ENCODE data around the gene CGB8. TPM values are rescaled to one million over a fixed set of nuclear protein-coding genes. Genes with fewer than 3 reads are reported as not detected.

The CGB8 gene
- total RNA-seq, 4 donors from 2014 or later: not detected

DNA sequence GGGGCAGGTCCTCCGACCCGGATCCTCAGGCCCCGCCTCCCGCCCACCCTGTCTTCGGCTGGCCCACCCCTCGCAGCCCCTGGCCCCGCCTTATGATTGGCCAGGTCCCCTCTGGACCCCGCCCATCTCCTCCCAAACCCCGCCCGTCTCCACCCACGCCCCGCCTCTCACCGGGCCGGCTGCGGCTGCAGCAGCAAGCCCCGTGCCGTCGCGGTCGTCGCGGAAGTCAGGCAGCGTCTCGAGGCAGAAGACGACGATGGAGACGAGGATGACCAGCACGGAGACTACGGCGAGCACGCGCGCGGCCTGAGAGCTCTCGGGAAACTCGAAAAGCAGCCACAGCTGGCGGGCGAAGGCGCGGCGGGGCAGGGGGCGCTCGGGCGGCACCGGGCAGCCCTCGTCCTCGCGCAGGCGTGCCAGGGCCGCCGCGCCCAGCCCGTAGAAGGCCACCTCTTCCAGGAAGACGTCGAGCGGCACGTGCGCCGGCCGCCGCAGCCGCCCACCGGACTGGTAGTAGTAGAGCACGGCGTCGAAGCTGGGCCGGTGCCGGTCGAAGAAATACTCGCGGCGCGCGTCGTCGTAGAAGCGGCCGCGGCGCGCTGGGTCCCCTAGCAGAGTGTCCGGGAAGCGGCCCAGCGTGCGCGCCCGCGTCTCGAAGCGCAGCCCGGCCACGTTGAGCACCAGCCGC lies 23.1 kb upstream of the CGB8 start:
- H3K27me3 ChIP-seq: peaks cover 77% of the 10 kb centered on the region
- no peak overlapping the region for H3K27ac ChIP-seq
- H3K4me3 ChIP-seq: no peak overlapping the region
- H3K9me3 ChIP-seq: no peaks in the 10 kb centered on the region
- H3K4me1 ChIP-seq: peaks cover 0 to 12% (median 4%) of the 10 kb centered on the region in 3 donors
- no peak for ATAC-seq
- no peaks in the 10 kb centered on the region for H3K36me3 ChIP-seq
- 8% methylated on average over 6 of the region's 93 CpGs; no CpG with 5 or more reads in 1 of the 2 donors for WGBS, 2 donors (ENCODE audit: low coverage in 1 of 2)
- TF ChIP-seq POLR2AphosphoS5 (IDR thresholded peaks at IDR 0.05) (no peak), POLR2A (IDR thresholded peaks at IDR 0.05) (no peak), EP300 (IDR thresholded peaks at IDR 0.05) (no peak)
- TF ChIP-seq, protein P1, sequence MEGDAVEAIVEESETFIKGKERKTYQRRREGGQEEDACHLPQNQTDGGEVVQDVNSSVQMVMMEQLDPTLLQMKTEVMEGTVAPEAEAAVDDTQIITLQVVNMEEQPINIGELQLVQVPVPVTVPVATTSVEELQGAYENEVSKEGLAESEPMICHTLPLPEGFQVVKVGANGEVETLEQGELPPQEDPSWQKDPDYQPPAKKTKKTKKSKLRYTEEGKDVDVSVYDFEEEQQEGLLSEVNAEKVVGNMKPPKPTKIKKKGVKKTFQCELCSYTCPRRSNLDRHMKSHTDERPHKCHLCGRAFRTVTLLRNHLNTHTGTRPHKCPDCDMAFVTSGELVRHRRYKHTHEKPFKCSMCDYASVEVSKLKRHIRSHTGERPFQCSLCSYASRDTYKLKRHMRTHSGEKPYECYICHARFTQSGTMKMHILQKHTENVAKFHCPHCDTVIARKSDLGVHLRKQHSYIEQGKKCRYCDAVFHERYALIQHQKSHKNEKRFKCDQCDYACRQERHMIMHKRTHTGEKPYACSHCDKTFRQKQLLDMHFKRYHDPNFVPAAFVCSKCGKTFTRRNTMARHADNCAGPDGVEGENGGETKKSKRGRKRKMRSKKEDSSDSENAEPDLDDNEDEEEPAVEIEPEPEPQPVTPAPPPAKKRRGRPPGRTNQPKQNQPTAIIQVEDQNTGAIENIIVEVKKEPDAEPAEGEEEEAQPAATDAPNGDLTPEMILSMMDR (IDR thresholded peaks at IDR 0.05): no peak

GRCh38 chr19:49070416-49070815 lies 21.5 kb upstream of the CGB8 start:
- ATAC-seq: no peak
- H3K27me3 ChIP-seq: peaks cover 91% of the 10 kb centered on the region
- peaks cover 0 to 12% (median 4%) of the 10 kb centered on the region in 3 donors for H3K4me1 ChIP-seq
- H3K4me3 ChIP-seq: no peak overlapping the region
- 90 to 97% methylated on average over 11 to 13 of the region's 21 CpGs for WGBS, 2 donors (ENCODE audit: low coverage in 1 of 2)
- no peaks in the 10 kb centered on the region for H3K9me3 ChIP-seq
- TF ChIP-seq EP300 (IDR thresholded peaks at IDR 0.05) (no peak), POLR2A (IDR thresholded peaks at IDR 0.05) (no peak), POLR2AphosphoS5 (IDR thresholded peaks at IDR 0.05) (no peak)
- TF ChIP-seq, protein P1 (IDR thresholded peaks at IDR 0.05): no peak
- no peaks in the 10 kb centered on the region for H3K36me3 ChIP-seq
- H3K27ac ChIP-seq: no peak overlapping the region

DNA sequence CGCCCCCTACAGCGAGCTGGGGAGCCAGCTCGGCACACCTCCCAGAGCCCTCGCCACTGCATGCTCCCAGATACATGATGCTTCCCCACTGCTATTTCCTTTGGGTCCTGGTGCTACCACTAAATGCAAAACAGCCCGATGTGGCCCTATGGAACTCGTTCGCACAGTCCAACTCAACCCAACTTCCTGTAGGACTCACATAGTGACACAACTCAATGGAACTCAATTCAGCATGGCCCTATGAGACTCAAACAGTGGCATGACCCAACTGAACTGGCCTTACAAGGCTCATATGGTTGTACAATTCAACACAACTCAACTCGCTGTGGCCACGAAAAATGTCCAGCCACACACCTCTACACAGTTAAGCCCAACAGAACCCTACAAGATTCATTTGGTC lies 20.1 kb upstream of the CGB8 start:
- Histone ChIP-seq H3K36me3 (no peaks in the 10 kb centered on the region), H3K4me3 (no peak overlapping the region), H3K27me3 (peaks cover 98% of the 10 kb centered on the region), H3K4me1 (peaks cover 0 to 23% (median 10%) of the 10 kb centered on the region in 3 donors), H3K27ac (no peak overlapping the region), H3K9me3 (no peaks in the 10 kb centered on the region)
- TF ChIP-seq POLR2AphosphoS5 (IDR thresholded peaks at IDR 0.05) (no peak), EP300 (IDR thresholded peaks at IDR 0.05) (no peak), POLR2A (IDR thresholded peaks at IDR 0.05) (no peak)
- TF ChIP-seq, protein P1 (IDR thresholded peaks at IDR 0.05): no peak
- ATAC-seq: no peak
- WGBS, 2 donors (ENCODE audit: low coverage in 1 of 2): 90 to 96% methylated on average over 4 to 7 of the region's 9 CpGs

DNA sequence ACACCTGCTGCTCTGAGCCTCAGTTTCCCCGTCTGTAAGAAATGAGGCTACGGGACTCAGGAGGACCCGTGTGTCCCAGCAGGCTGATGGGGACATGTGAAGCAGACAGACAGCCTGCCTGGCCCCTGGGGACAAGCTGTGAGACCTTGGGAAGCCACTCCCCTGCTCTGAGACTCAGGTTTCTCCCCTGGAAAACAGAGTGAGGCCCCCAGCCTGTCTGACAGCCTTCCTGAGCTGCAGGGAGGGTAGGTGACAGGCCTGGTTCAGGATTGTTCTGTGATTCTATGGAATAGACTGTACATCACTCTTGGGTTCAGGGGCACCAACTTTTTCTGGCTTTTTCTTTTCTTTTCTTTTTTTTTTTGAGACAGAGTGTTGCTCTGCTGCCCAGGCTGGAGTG lies 18.6 kb upstream of the CGB8 start:
- no peak for TF ChIP-seq POLR2AphosphoS5 (IDR thresholded peaks at IDR 0.05)
- TF ChIP-seq EP300 (IDR thresholded peaks at IDR 0.05): no peak
- TF ChIP-seq, protein P1 (IDR thresholded peaks at IDR 0.05): no peak
- TF ChIP-seq POLR2A (IDR thresholded peaks at IDR 0.05): no peak
- 0% methylated on average over 1 of the region's 3 CpGs; no CpG with 5 or more reads in 1 of the 2 donors for WGBS, 2 donors (ENCODE audit: low coverage in 1 of 2)
- no peaks in the 10 kb centered on the region for H3K9me3 ChIP-seq
- no peaks in the 10 kb centered on the region for H3K36me3 ChIP-seq
- peaks cover 98% of the 10 kb centered on the region for H3K27me3 ChIP-seq
- no peak overlapping the region for H3K4me3 ChIP-seq
- no peak overlapping the region for H3K27ac ChIP-seq
- peaks cover 0 to 19% (median 10%) of the 10 kb centered on the region in 3 donors for H3K4me1 ChIP-seq
- ATAC-seq: no peak

DNA sequence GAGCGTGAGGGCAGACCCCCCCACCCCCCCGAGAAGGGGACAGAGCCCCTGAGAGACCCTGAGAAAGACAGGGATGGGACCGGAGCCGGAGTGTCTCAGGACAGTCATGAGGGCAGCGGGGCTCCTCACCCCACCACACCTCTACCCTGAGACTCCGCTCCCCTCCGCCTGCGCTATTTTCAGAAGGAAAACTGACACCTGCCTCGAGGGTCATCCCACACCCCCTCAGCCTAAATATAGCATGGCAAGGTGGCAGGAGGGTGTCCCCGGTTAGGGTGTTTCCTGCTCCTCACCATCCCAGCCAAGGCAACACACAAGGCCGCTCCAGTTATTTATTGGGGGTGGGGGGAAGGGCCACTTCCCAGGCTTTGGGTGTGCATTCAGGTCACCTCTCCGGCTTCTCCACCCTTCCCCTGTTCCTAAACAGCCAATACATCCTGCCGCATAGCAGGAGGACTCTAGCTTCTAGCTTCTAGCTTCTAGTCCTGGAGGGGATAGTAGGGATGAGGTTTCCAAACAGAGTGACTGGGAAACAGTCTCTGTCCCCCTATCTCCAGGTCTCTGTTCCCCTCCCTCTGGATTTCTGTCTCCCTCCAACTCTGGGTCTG lies 17.1 kb upstream of the CGB8 start:
- Histone ChIP-seq H3K4me3 (no peak overlapping the region), H3K27ac (no peak overlapping the region), H3K4me1 (peaks cover 0 to 11% (median 6%) of the 10 kb centered on the region in 3 donors), H3K27me3 (peaks cover 98% of the 10 kb centered on the region), H3K9me3 (no peaks in the 10 kb centered on the region), H3K36me3 (no peaks in the 10 kb centered on the region)
- 39 to 47% methylated on average over 5 of the region's 13 CpGs for WGBS, 2 donors (ENCODE audit: low coverage in 1 of 2)
- TF ChIP-seq, protein P1 (IDR thresholded peaks at IDR 0.05): no peak
- no peak for TF ChIP-seq POLR2A (IDR thresholded peaks at IDR 0.05)
- TF ChIP-seq POLR2AphosphoS5 (IDR thresholded peaks at IDR 0.05): no peak
- no peak for TF ChIP-seq EP300 (IDR thresholded peaks at IDR 0.05)
- ATAC-seq: no peak
